ENCODE measurements around the gene UST.
"Not testable (repeated sequence)": the region's sequence is repeated elsewhere in the genome, so short reads cannot be mapped to it uniquely, and the experiment has no call there.

UST gene

GRCh38 chr6:148912252-148912651, 165.4 kb downstream of the UST start:
- no peak for DNase-seq

GRCh38 chr6:148915810-148916209, 169.0 kb downstream of the UST start:
- DNase-seq = no peak

- not testable (repeated sequence) for DNase-seq
These were observed 169.7 kb downstream of the UST start for GRCh38 chr6:148916485-148916884.

GRCh38 chr6:148924226-148925012, 177.6 kb downstream of the UST start:
- no peak for DNase-seq

GRCh38 chr6:148925701-148926100, 178.9 kb downstream of the UST start:
- no peak for DNase-seq

GRCh38 chr6:148926478-148926877, 179.6 kb downstream of the UST start:
- no peak for DNase-seq

- DNase-seq = no peak
These were observed 180.8 kb downstream of the UST start for GRCh38 chr6:148927586-148927985.

GRCh38 chr6:148928811-148929210, 182.0 kb downstream of the UST start:
- no peak for DNase-seq

- DNase-seq = no peak
These were observed 185.4 kb downstream of the UST start for GRCh38 chr6:148932208-148932607.

GRCh38 chr6:148932731-148933130, 185.9 kb downstream of the UST start:
- DNase-seq = no peak

- no peak for DNase-seq
These were observed 187.7 kb downstream of the UST start for GRCh38 chr6:148934539-148934938.

- DNase-seq = no peak
These were observed 188.1 kb downstream of the UST start for GRCh38 chr6:148934961-148935360.

- DNase-seq = no peak
These were observed 189.0 kb downstream of the UST start for GRCh38 chr6:148935705-148936435.

GRCh38 chr6:148943451-148943850, 196.6 kb downstream of the UST start:
- no peak for DNase-seq

GRCh38 chr6:148944608-148945007, 197.8 kb downstream of the UST start:
- no peak for DNase-seq

- DNase-seq = no peak
These were observed 198.6 kb downstream of the UST start for GRCh38 chr6:148945301-148946021.

GRCh38 chr6:148947621-148948444, 201.0 kb downstream of the UST start:
- no peak for DNase-seq

GRCh38 chr6:148951662-148952061, 204.8 kb downstream of the UST start:
- DNase-seq = no peak

GRCh38 chr6:148952147-148953035, 205.6 kb downstream of the UST start:
- DNase-seq = no peak

- DNase-seq = no peak
These were observed 207.6 kb downstream of the UST start for GRCh38 chr6:148954461-148954860.

- no peak for DNase-seq
These were observed 208.1 kb downstream of the UST start for GRCh38 chr6:148954934-148955333.

GRCh38 chr6:148955441-148955840, 208.6 kb downstream of the UST start:
- no peak for DNase-seq

Measured in SIG-M5 (cell line).